Measurements from ENCODE around the gene SAMD1.
"Not testable (repeated sequence)": the region's sequence is repeated elsewhere in the genome, so short reads cannot be mapped to it uniquely, and the experiment has no call there.

SAMD1 gene

DNA sequence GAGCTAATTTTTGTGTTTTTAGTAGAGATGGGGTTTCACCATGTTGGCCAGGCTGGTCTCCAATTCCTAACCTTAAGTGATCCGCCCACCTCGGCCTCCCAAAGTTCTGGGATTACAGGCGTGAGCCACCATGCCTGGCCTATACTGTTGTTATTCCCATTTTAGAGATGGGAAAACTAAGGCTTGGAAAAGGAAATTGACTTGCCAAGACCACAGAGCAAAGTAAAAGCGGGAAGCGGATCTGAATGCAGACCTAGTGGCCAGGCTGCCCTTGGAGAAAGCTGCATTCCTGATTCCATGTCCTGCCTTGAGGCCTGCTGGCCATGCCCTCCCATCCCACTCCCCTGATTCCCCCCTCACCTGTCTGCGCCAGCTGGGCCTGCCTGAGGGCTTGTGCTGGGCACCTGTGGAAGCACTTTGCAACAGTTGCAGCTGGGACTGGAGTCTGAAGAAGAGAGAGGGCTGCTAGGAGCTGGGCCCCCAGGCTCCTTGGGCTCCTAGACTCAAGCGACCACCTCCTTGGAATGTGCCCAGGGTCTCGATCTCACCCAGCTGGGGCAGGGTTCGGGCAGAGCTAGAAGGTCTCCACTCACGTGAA, 34.4 kb downstream of the SAMD1 start:
- TF ChIP-seq POLR2A (IDR thresholded peaks at IDR 0.05; ENCODE audit: low read depth, low read length) = no peak
- DNase-seq (ENCODE audit: insufficient read length, low spot score) (no peak), FAIRE-seq (no peak)

- no peak for TF ChIP-seq POLR2A (IDR thresholded peaks at IDR 0.05; ENCODE audit: low read depth, low read length)
- DNase-seq (ENCODE audit: insufficient read length, low spot score) (no peak), FAIRE-seq (no peak)
Measured at GRCh38 chr19:14055396-14055795, 35.2 kb downstream of the SAMD1 start.

GRCh38 chr19:14054721-14055120, 35.8 kb downstream of the SAMD1 start:
- FAIRE-seq (no peak), DNase-seq (ENCODE audit: insufficient read length, low spot score) (no peak)

GRCh38 chr19:14054099-14054498, 36.5 kb downstream of the SAMD1 start:
- no peak for DNase-seq (ENCODE audit: insufficient read length, low spot score)
- FAIRE-seq = no peak
- no peak for TF ChIP-seq POLR2A (IDR thresholded peaks at IDR 0.05; ENCODE audit: low read depth, low read length)

More at GRCh38 chr19:14054721-14055120, 35.8 kb downstream of the SAMD1 start:
- TF ChIP-seq POLR2A (IDR thresholded peaks at IDR 0.05; ENCODE audit: low read depth, low read length) = no peak

- no peak for TF ChIP-seq POLR2A (IDR thresholded peaks at IDR 0.05; ENCODE audit: low read depth, low read length)
- no peak for FAIRE-seq
- no peak for DNase-seq (ENCODE audit: insufficient read length, low spot score)
Measured at GRCh38 chr19:14053500-14053899, 37.1 kb downstream of the SAMD1 start.

DNA sequence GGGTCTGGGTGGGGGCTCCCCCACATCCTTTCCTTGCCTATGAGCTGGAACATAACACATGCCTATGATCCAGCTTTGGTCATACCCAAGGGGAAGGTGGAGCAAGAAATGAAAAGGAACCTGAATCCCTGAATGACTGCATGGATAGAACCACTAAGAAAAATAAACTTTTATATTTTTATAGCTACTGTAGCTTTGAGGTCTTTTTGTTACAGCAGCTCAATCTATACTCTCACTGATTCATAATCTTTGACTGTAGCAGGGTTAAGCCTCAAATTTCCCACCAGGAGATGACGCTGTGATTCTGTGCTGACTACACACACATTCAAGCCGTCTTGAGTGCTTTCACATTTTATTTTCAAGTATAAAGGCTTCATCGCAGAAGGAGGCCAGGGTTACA, 37.5 kb downstream of the SAMD1 start:
- FAIRE-seq (no peak), DNase-seq (ENCODE audit: insufficient read length, low spot score) (no peak)
- no peak for TF ChIP-seq POLR2A (IDR thresholded peaks at IDR 0.05; ENCODE audit: low read depth, low read length)

DNA sequence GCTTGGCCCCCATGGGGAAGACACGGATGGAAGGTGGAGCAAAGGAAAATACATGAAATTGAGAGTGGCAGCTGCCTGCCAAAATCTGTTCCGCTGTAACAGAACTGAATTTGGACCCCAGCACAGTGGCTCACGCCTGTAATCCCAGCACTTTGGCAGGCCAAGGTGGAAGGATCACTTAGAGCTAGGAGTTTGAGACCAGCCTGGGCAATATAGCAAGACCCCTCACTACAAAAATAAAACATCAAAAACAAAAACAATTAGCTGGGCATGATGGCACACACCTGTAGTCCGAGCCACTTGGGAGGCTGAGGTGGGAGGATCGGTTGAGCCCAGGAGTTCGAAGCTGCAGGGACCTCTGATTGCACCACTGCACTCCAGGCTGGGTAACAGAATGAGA, 38.1 kb downstream of the SAMD1 start:
- FAIRE-seq (no peak), DNase-seq (ENCODE audit: insufficient read length, low spot score) (no peak)

DNA sequence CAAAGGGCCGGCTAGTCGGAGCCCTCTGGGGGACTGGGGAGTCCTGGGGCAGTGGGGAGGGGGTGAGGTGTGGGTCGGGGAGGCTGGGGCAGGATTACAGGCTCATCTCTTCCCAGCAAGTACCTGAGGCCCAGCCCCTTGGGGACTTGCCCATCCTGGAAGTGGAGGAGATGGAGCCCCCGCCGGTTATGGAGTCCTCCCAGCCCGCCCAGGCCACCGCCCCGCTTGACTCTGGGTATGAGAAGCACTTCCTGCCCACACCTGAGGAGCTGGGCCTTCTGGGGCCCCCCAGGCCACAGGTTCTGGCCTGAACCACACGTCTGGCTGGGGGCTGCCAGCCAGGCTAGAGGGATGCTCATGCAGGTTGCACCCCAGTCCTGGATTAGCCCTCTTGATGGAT, 38.6 kb downstream of the SAMD1 start:
- DNase-seq (ENCODE audit: insufficient read length, low spot score) (no peak), FAIRE-seq (no peak)
- no peak for TF ChIP-seq POLR2A (IDR thresholded peaks at IDR 0.05; ENCODE audit: low read depth, low read length)

More for the DNA sequence above, 38.1 kb downstream of the SAMD1 start:
- no peak for TF ChIP-seq POLR2A (IDR thresholded peaks at IDR 0.05; ENCODE audit: low read depth, low read length)

GRCh38 chr19:14050961-14051360, 39.6 kb downstream of the SAMD1 start:
- not testable (repeated sequence) for DNase-seq (ENCODE audit: insufficient read length, low spot score); FAIRE-seq

- DNase-seq (ENCODE audit: insufficient read length, low spot score) = no peak
- no peak for TF ChIP-seq POLR2A (IDR thresholded peaks at IDR 0.05; ENCODE audit: low read depth, low read length)
- FAIRE-seq = no peak
Measured at GRCh38 chr19:14050512-14050911, 40.0 kb downstream of the SAMD1 start.

DNA sequence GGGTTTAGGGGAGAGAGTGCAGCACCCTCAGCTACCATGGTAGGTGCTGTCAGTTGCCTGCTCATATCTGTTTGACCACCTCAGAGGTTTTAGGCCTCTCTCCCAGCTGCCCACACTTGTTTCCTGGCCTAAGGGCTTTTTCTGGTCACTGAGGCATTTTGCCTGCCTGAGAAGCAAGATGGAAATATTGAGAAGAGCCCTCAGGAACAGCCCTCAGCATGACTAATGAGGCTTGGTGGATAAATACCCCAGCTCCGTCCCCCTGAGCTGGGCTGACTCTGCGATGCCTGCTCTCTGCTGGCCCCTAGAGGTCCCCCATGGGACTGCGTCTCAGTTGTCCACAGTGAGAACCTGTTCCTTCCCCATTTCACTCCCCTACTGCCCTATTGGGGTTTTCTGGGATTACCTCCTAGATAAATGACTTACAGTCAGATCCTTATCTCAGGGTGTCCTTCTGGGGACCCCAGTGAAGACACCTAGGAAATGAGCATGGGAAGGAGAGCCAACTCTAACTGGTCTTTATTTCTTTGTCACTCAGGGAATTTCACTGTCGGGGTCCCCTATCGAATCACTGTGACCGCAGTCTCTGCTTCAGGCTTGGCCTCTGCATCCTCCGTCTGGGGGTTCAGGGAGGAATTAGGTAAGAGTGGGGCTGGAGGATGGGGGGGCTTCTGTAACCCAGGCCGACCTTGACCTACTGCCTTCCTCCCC, 42.0 kb downstream of the SAMD1 start:
- FAIRE-seq (no peak), DNase-seq (ENCODE audit: insufficient read length, low spot score) (peak; percentile 59)
- TF ChIP-seq POLR2A (IDR thresholded peaks at IDR 0.05; ENCODE audit: low read depth, low read length) = no peak

DNA sequence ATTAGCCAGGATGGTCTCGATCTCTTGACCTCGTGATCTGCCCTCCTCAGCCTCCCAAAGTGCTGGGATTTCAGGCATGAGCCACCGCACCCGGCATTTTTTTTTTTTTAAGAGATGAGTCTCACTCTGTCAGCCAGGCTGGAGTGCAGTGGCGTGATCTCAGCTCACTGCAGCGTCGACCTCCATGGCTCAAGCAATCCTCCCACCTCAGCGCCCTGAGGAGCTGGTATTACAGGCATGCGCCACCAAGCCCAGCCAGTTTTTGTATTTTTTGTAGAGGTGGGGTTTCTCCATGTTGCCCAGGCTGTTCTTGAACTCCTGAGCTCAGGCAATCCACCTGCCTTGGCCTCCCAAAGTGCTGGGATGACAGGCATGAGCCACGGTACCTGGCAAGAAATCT, 42.7 kb downstream of the SAMD1 start:
- DNase-seq (ENCODE audit: insufficient read length, low spot score); FAIRE-seq: not testable (repeated sequence)

DNA sequence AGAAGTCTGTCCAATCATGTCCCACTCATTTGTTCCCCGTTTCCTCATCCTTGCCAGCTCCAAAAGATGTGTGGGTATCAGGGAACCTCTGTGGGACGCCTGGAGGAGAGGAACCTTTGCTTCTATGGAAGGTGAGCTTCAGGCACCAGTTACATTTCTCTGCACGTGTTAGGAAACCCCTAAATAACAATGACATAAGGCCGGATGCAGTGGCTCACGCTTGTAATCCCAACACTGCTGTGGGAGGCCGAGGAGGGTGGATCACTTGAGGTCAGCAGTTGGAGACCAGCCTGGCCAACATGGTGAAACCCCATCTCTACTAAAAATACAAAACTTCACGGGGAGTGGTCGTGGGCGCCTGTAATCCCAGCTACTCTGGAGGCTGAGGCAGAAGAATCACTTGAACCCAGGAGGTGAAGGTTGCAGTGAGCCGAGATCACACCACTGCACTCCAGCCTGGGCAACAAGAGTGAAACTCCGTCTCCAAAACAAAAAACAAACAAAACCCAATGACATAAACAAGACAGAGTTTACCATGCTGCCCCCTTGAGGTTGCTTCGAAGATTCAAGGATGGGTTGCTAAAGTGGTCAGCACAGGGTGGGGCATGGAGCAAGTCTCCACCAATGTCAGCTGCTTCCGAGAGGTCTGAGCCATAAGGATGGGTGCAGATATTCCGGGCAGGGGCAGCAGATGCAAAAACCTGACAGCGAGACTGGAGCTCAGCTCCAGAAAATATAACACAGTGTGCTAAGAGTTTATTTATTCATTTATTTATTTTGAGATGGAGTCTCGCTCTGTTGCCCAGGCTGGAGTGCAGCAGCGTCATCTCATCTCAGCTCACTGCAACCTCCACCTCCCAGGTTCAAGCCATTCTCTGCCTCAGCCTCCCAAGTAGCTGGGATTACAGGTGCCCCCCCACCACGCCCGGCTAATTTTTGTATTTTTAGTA, 47.6 kb downstream of the SAMD1 start:
- DNase-seq (ENCODE audit: insufficient read length, low spot score) = peak; percentile 60
- FAIRE-seq = not testable (repeated sequence)

DNA sequence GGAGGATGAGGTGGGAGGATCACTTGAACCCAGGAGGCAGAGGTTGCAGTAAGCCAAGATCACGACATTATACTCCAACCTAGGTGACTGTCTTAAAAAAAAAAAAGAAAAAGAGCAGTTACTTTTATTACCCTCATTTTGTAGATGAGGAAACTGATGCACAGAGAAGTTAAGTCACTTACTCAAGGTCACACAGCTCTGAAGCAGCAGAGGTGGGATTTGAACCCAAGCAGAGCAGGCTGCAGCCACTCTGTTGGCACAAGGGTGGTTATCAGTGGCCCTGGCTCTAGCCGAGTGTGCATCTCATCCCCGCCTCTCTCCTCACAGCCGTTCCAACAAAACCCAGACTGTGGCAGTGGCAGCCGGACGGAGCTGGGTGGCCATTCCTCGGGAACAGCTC, 51.4 kb downstream of the SAMD1 start:
- DNase-seq (ENCODE audit: insufficient read length, low spot score) (no peak), FAIRE-seq (no peak)
- TF ChIP-seq POLR2A (IDR thresholded peaks at IDR 0.05; ENCODE audit: low read depth, low read length) = no peak

All from H54 (cell line).